Upper lobe of left lung (tissue), 4 donors: Measurements from ENCODE around the gene EPHB2.

Experiments used
- CTCF ChIP-seq, 6 experiments: fragments of 450-650 bp in 4 of 6; fragments of 200-600 bp in 2 of 6; sonication (generic) in 2 of 6; IDR thresholded peaks; one replicate each; pipeline ENCODE4 v1.5.1; 2016 to 2019; ENCODE audit warnings: antibody characterized with exemption in 6 of 6
- EP300 ChIP-seq, 4 donors: sonication (generic); formaldehyde crosslinking; IDR thresholded peaks; one replicate each; pipeline ENCODE4 v1.5.1; 2017; ENCODE audit warnings: antibody characterized with exemption in 4 of 4, control low read depth in 2 of 4
- POLR2A ChIP-seq, 4 donors: fragments of 450-650 bp; IDR thresholded peaks; one replicate each; pipeline ENCODE4 v1.5.1; 2016 to 2017; ENCODE audit warnings: antibody characterized with exemption in 4 of 4, mild to moderate bottlenecking in 2 of 4
- POLR2AphosphoS5 ChIP-seq, 2 donors: sonication (generic); formaldehyde crosslinking; IDR thresholded peaks; one replicate each; pipeline ENCODE4 v1.5.1; 2017; ENCODE audit warnings: antibody characterized with exemption in 2 of 2

- TF ChIP-seq CTCF (IDR thresholded peaks at IDR 0.05) (no peak), POLR2A (IDR thresholded peaks at IDR 0.05) (no peak), POLR2AphosphoS5 (IDR thresholded peaks at IDR 0.05) (no peak), EP300 (IDR thresholded peaks at IDR 0.05) (no peak)
These were observed 38.9 kb downstream of the EPHB2 start for GRCh38 chr1:22749503-22749902.
